MM.1S (cell line): ENCODE data around the gene RMND5A.

Experiments
- CTCF ChIP-seq: fragments of 300-600 bp; sonication (generic); IDR thresholded peaks from 2 replicates; pipeline ENCODE4 v1.5.1; 2016; ENCODE audit warnings: antibody characterized with exemption, low read length, mixed read lengths
- EZH2 ChIP-seq: fragments of 300-600 bp; sonication (generic); optimal IDR thresholded peaks from 2 replicates; pipeline ENCODE3; 2017; ENCODE audit warnings: low read depth, mild to moderate bottlenecking, antibody characterized with exemption, low read length, mixed read lengths

- TF ChIP-seq CTCF: no peak
- TF ChIP-seq EZH2: no peak
Measured at GRCh38 chr2:86818114-86818801, 98.2 kb downstream of the RMND5A start.
